HL-60 (cell line): ENCODE measurements around the gene PLCH2.

Experiments used
- DNase-seq, 2 experiments: peaks; one replicate each; pipeline ENCODE4 v3.0.0-alpha.2; 2010 to 2020; ENCODE audit warnings: low read depth in 1 of 2, low spot score in 1 of 2
- H3K27ac ChIP-seq: fragments of 250-450 bp; sonication (Bioruptor Pico); replicated peaks from 2 replicates; pipeline ENCODE4 v1.5.1; 2020; ENCODE audit warnings: mild to moderate bottlenecking, moderate library complexity
- H3K27me3 ChIP-seq: fragments of 250-450 bp; sonication (Bioruptor Pico); 2 replicates; pipeline ENCODE4 v1.5.1; 2021; ENCODE audit warnings: mild to moderate bottlenecking, moderate library complexity; ENCODE audit not compliant: insufficient read depth, poor library complexity, severe bottlenecking
- H3K4me3 ChIP-seq: replicated peaks from 2 replicates; pipeline ENCODE4 v1.5.1; 2011; ENCODE audit warnings: mild to moderate bottlenecking, control low read depth, low read length; ENCODE audit not compliant: insufficient read depth
- CTCF ChIP-seq: IDR thresholded peaks from one replicate; pipeline ENCODE4 v1.5.1; 2011; ENCODE audit warnings: low read length, control low read depth, inconsistent platforms; ENCODE audit not compliant: insufficient read depth
- GABPA ChIP-seq: IDR thresholded peaks from 2 replicates; pipeline ENCODE4 v1.6.1; 2012; ENCODE audit warnings: low read depth
- POLR2AphosphoS5 ChIP-seq: IDR thresholded peaks from 2 replicates; pipeline ENCODE4 v1.6.1; 2012; ENCODE audit warnings: low read depth
- REST ChIP-seq: IDR thresholded peaks from 2 replicates; pipeline ENCODE4 v1.6.1; 2012; ENCODE audit warnings: low read depth; ENCODE audit not compliant: insufficient replicate concordance
- SPI1 ChIP-seq: IDR thresholded peaks from 2 replicates; pipeline ENCODE4 v1.6.1; 2012; ENCODE audit warnings: low read depth, mild to moderate bottlenecking, borderline replicate concordance
- long read RNA-seq: library from polyadenylated mRNA; unstranded; transcript quantifications from one replicate; pipeline ENCODE4 v2.0.0, GENCODE V29; 2020

Gene PLCH2
- long read RNA-seq = 0 reads

- H3K4me3 ChIP-seq = no peak within 1 kb of the TSS
Measured at GRCh38 chr1:2476061-2476999, at the start of gene PLCH2. Gene PLCH2, plus strand, starts transcription at chr1:2476289. Its CDS starts 300 bp downstream, at chr1:2476589.

GRCh38 chr1:2426540-2426939 is 49.5 kb upstream of the PLCH2 start:
- TF ChIP-seq CTCF = no peak
- no peak for TF ChIP-seq GABPA
- TF ChIP-seq REST = no peak
- TF ChIP-seq POLR2AphosphoS5 = no peak
- H3K27me3 ChIP-seq = no peaks in the 10 kb centered on the region
- no peak overlapping the region for H3K4me3 ChIP-seq
- no peak for DNase-seq
- H3K27ac ChIP-seq = no peak overlapping the region

More at GRCh38 chr1:2476061-2476999, at the start of gene PLCH2:
- TF ChIP-seq POLR2AphosphoS5 (no peak), CTCF (no peak), GABPA (no peak), SPI1 (no peak)
- no peak for DNase-seq
- no peak within 1 kb of the TSS for H3K27ac ChIP-seq
- H3K27me3 ChIP-seq = peaks cover 8% of the 10 kb centered on the region

- no peak for DNase-seq
- Histone ChIP-seq H3K4me3 (no peak overlapping the region), H3K27me3 (no peaks in the 10 kb centered on the region), H3K27ac (no peak overlapping the region)
- TF ChIP-seq REST (no peak), POLR2AphosphoS5 (no peak), SPI1 (no peak), GABPA (no peak)
Measured at GRCh38 chr1:2427051-2427450, 49.0 kb upstream of the PLCH2 start.

- DNase-seq = no peak
- Histone ChIP-seq H3K27me3 (no peaks in the 10 kb centered on the region), H3K4me3 (no peak overlapping the region), H3K27ac (no peak overlapping the region)
- TF ChIP-seq REST = no peak
- no peak for TF ChIP-seq GABPA
- TF ChIP-seq SPI1 = no peak
- no peak for TF ChIP-seq CTCF
- no peak for TF ChIP-seq POLR2AphosphoS5
Measured at GRCh38 chr1:2427976-2428375, 48.1 kb upstream of the PLCH2 start.
